OCI-LY3 (cell line): Measurements from ENCODE around the gene UBAC1.

Experiments used
- H2AFZ ChIP-seq: fragments of 200-600, 300-600 bp; shearing (Covaris generic); 2 replicates; pipeline ENCODE4 v1.6.0; 2014; ENCODE audit warnings: antibody characterized with exemption, low read depth, low read length
- H3K27ac ChIP-seq: fragments of 200-600, 300-600 bp; sonication (generic); 2 replicates; pipeline ENCODE4 v1.5.1; 2014; ENCODE audit warnings: mild to moderate bottlenecking, low read length, moderate library complexity, mixed read lengths
- H3K27me3 ChIP-seq: fragments of 200-600, 300-600 bp; sonication (generic); 2 replicates; pipeline ENCODE4 v1.6.1; 2014; ENCODE audit warnings: low read depth, low read length, mixed read lengths
- H3K36me3 ChIP-seq: fragments of 200-600, 300-600 bp; sonication (generic); replicated peaks from 2 replicates; pipeline ENCODE3; 2014; ENCODE audit warnings: low read depth, low read length, mixed read lengths
- H3K4me1 ChIP-seq: fragments of 300-600, 200-600 bp; sonication (generic); 2 replicates; pipeline ENCODE4 v1.6.1; 2014; ENCODE audit warnings: low read length, mixed read lengths
- H3K4me2 ChIP-seq: fragments of 200-600, 300-600 bp; sonication (generic); 2 replicates; pipeline ENCODE4 v1.6.1; 2014; ENCODE audit warnings: low read length, mixed read lengths
- H3K4me3 ChIP-seq: fragments of 300-600, 200-600 bp; sonication (generic); 2 replicates; pipeline ENCODE4 v1.5.1; 2014; ENCODE audit warnings: antibody characterized with exemption, mild to moderate bottlenecking, low read length, moderate library complexity
- H3K79me2 ChIP-seq: fragments of 300-600, 200-600 bp; shearing (Covaris generic); 2 replicates; pipeline ENCODE4 v1.6.1; 2014; ENCODE audit warnings: mild to moderate bottlenecking, low read length, mixed read lengths
- H3K9ac ChIP-seq: fragments of 300-600, 200-600 bp; shearing (Covaris generic); 2 replicates; pipeline ENCODE4 v1.6.0; 2014; ENCODE audit warnings: mild to moderate bottlenecking, low read length, moderate library complexity
- H3K9me3 ChIP-seq: fragments of 200-600, 300-600 bp; shearing (Covaris generic); 2 replicates; pipeline ENCODE4 v1.6.1; 2014; ENCODE audit warnings: low read length, mixed read lengths; ENCODE audit not compliant: insufficient read depth
- H4K20me1 ChIP-seq: fragments of 200-600, 300-600 bp; sonication (generic); 2 replicates; pipeline ENCODE4 v1.6.1; 2016; ENCODE audit warnings: low read length, mixed read lengths; ENCODE audit not compliant: insufficient read depth
- CTCF ChIP-seq: fragments of 200-600, 300-600 bp; sonication (generic); IDR thresholded peaks from 2 replicates; pipeline ENCODE4 v1.5.1; 2014; ENCODE audit warnings: antibody characterized with exemption, low read length, low read depth
- EZH2phosphoT487 ChIP-seq: fragments of 200-600 bp; shearing (Covaris generic); IDR thresholded peaks from 2 replicates; pipeline ENCODE4 v1.6.1; 2018; ENCODE audit warnings: antibody characterized with exemption, mixed run types, low read depth

Gene UBAC1

DNA sequence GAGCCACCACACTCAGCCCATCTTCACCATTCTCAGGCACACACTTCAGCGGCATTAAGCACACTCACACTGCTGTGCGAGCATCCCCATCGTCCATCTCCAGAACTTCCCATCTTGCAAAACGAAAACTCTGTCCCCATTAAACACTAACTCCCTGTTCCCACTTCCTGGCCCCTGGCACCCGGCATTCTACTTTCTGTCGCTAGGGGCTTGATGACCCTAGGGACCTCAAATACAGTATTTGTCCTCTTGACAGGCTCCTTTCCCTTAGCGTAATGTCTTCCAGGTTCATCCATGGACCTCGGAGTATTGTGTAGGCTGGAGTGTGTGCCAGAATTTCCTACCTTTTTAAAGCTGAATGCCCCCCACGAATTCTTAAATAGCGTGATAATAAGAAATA lies 14.7 kb upstream of the UBAC1 start:
- Histone ChIP-seq H3K4me3 (no peak overlapping the region), H3K36me3 (no peaks in the 10 kb centered on the region), H3K27ac (no peak overlapping the region), H3K9ac (no peak overlapping the region), H3K79me2 (no peaks in the 10 kb centered on the region), H3K4me1 (no peaks in the 10 kb centered on the region), H3K27me3 (no peaks in the 10 kb centered on the region), H3K4me2 (no peak overlapping the region), H3K9me3 (no peaks in the 10 kb centered on the region), H4K20me1 (0 out of 2 replicates have a peak, but pooled peaks cover 6% of the 10 kb centered on the region), H2AFZ (no peak overlapping the region)
- no peak for TF ChIP-seq EZH2phosphoT487
- no peak for TF ChIP-seq CTCF

DNA sequence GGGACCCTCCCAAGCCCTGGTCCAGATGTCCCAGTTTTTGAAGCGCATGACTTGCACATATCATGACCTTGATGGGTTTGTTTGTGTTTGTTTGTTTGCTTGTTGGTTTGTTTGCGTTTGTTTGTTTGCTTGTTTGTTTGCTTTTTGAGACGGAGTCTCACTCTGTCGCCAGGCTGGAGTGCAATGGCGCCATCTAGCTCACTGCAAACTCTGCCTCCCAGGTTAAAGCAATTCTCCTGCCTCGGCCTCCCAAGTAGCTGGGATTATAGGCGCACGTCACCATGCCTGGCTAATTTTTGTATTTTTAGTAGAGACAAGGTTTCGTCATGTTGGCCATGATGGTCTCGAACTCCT lies 13.0 kb upstream of the UBAC1 start:
- 0 out of 2 replicates have a peak, but pooled peaks cover 6% of the 10 kb centered on the region for H4K20me1 ChIP-seq
- no peak overlapping the region for H3K4me2 ChIP-seq
- H3K27me3 ChIP-seq, result peaks cover 8% of the 10 kb centered on the region; the same call in 1 of the 2 replicates
- H3K27ac ChIP-seq, result no peak overlapping the region
- H3K36me3 ChIP-seq, result no peaks in the 10 kb centered on the region
- no peak overlapping the region for H2AFZ ChIP-seq
- TF ChIP-seq EZH2phosphoT487 (no peak), CTCF (no peak)
- H3K4me1 ChIP-seq, result no peaks in the 10 kb centered on the region
- H3K9ac ChIP-seq, result no peak overlapping the region
- no peaks in the 10 kb centered on the region for H3K9me3 ChIP-seq
- H3K79me2 ChIP-seq, result no peaks in the 10 kb centered on the region
- H3K4me3 ChIP-seq, result no peak overlapping the region

DNA sequence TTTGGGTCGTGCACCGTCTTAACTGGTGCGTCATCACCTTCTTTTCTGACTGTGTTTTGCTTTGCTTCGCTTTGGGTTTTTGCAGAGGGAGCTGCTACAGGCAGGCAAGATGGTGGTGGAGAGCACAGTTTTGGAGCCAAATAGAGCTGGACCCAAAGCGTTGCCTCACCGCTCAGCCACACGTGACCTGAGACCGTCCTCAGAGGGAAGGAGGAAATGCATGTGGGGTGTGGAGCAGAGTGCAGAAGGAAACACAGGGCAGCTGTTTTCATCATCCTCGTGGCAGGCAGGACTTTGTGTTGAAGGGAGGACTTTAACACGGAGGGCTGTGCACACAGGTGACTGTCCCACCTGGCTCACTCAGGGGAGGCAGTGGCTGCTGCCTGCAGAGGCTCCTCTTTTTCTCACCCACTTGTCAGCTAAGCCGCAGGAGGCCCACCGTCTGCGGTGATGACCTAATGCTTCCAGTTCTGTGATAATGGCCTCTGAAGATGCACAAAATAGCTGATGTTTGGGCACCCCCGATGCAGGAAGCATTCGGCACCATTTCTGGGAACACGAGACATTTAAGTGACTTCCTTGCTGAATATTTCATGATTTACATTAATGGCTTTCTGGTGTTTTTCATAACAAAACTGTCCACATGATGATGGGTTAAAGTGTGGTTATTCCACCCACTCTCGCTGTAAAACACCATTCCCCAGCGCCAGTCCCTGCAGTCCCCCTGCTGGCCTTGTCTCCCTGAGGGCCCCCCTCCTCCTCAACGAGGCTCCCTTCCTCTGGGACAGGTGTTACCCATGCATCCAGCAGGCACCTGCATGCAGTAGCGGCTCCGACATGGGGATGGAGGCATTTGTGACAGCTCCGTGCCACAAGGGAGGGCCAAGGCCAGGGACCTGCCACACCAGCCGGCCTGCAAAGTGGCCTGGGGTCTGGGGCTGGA lies 12.4 kb upstream of the UBAC1 start:
- Histone ChIP-seq H3K27me3 (peaks cover 8% of the 10 kb centered on the region; the same call in 1 of the 2 replicates), H3K9me3 (no peaks in the 10 kb centered on the region), H3K36me3 (no peaks in the 10 kb centered on the region), H3K4me2 (no peak overlapping the region), H2AFZ (no peak overlapping the region), H3K9ac (no peak overlapping the region), H3K79me2 (no peaks in the 10 kb centered on the region), H3K4me1 (no peaks in the 10 kb centered on the region), H3K27ac (no peak overlapping the region), H4K20me1 (0 out of 2 replicates have a peak, but pooled peaks cover 6% of the 10 kb centered on the region), H3K4me3 (no peak overlapping the region)
- TF ChIP-seq CTCF (no peak), EZH2phosphoT487 (no peak)

- TF ChIP-seq CTCF, result no peak
- TF ChIP-seq EZH2phosphoT487, result no peak
- Histone ChIP-seq H3K9ac (no peak overlapping the region), H3K9me3 (no peaks in the 10 kb centered on the region), H3K79me2 (no peaks in the 10 kb centered on the region), H3K36me3 (no peaks in the 10 kb centered on the region), H3K4me3 (no peak overlapping the region), H3K4me1 (no peaks in the 10 kb centered on the region), H3K27me3 (peaks cover 8% of the 10 kb centered on the region; the same call in 1 of the 2 replicates), H2AFZ (no peak overlapping the region), H3K27ac (no peak overlapping the region), H3K4me2 (no peak overlapping the region), H4K20me1 (peaks cover 6% of the 10 kb centered on the region; the same call in 1 of the 2 replicates)
Observed at GRCh38 chr9:135971892-135972291, 10.7 kb upstream of the UBAC1 start.
